ENCODE data around the gene DYNLT2. TPM values are rescaled to one million over a fixed set of nuclear protein-coding genes. Genes with fewer than 3 reads are reported as not detected.

Gene DYNLT2
- total and polyA plus RNA-seq, 2 of the 13 experiments (the other 11 are each of a cell fraction or from before 2014, with no cell fraction given), result 2.1 to 4.3 TPM

DNA sequence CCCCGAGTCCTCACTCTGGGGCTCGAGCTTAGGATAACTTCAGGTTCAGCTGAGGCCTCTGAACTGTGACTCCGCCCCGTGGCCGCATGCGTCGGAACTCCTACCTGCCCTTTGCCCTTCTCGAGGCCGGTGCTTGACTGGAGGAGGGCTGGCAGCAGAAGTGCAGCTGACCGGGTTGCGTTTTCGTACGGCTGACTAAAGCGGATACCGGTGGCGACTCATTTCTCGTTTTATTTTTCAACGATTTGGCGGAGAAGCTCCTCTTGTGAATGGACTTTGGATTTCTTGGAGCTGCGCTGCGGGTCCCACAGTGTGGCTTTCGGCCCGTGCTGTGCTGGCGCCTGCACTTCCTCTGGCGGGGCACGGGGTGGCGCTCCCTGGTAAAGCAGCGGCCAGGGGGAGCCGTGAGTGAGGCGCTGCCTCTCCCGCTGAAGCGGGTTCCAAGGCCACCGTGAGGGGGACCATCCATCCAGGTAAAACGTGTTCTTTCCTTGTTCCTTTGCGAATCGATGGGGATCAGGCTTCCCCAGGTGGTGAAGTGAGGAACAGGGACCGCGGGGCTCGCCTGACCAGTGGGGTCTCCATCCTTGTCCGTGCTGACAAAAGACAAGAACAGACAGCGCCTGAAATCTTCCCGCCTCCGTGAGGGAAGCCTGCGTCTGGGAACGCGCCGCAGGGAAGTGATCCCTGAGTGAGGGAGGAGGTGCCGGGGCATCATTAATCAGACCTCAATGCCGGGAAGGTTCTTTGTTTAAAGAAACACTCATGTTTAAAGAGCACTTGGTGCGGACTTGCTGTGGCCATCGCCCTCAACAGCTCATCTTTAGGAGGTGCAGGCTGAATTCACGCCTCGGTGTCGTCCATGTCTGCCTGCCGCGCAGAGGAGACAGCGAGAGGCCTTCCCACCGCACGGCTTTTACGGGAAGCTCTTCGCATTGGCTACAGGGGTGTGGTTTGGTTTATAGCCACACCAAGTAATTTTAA lies 38.9 kb upstream of the DYNLT2 start (continued):
- TF ChIP-seq HNF4G (IDR thresholded peaks at IDR 0.05; ENCODE audit: borderline replicate concordance, low read depth, low read length) (peak; percentile 88), HNF4G (CRISPR knock-in tag; IDR thresholded peaks at IDR 0.05; ENCODE audit: borderline replicate concordance, low read depth) (peak; percentile 87), PTBP1 (IDR thresholded peaks at IDR 0.05; ENCODE audit: low read depth, low read length, poor library complexity, severe bottlenecking) (peak; percentile 28), SP1 (IDR thresholded peaks at IDR 0.05) (no peak), SP1 (CRISPR knock-in tag; IDR thresholded peaks at IDR 0.05) (peak; percentile 38; the same call in 1 of the 2 replicates), DNMT1 (CRISPR knock-in tag; IDR thresholded peaks at IDR 0.05) (0 out of 2 replicates have a peak, but pooled peaks have one; percentile 47), GABPA (IDR thresholded peaks at IDR 0.05; ENCODE audit: low read depth, low read length) (no peak), GABPA (CRISPR knock-in tag; IDR thresholded peaks at IDR 0.05; ENCODE audit: low read depth) (0 out of 2 replicates have a peak, but pooled peaks have one; percentile 22), TSC22D2 (CRISPR knock-in tag; IDR thresholded peaks at IDR 0.05; ENCODE audit: borderline replicate concordance) (peak; percentile 28; the same call in 1 of the 2 replicates), ZNF24 (IDR thresholded peaks at IDR 0.05) (no peak), RBM22 (optimal IDR thresholded peaks at IDR 0.05; ENCODE audit: low read length) (peak; percentile 69), BORCS8-MEF2B (CRISPR knock-in tag; IDR thresholded peaks at IDR 0.05) (peak; percentile 85; the same call in 1 of the 2 replicates), ZBTB42 (CRISPR knock-in tag; IDR thresholded peaks at IDR 0.05) (no peak), SMAD1 (CRISPR knock-in tag; IDR thresholded peaks at IDR 0.05; ENCODE audit: borderline replicate concordance, low read depth) (peak; percentile 79; the same call in 1 of the 2 replicates), NPAS2 (CRISPR knock-in tag; IDR thresholded peaks at IDR 0.05; ENCODE audit: borderline replicate concordance) (no peak), KDM4B (CRISPR knock-in tag; IDR thresholded peaks at IDR 0.05) (peak; percentile 66; the same call in 1 of the 2 replicates), ZSCAN25 (CRISPR knock-in tag; IDR thresholded peaks at IDR 0.05) (peak; percentile 82; the same call in 1 of the 2 replicates), KLF15 (CRISPR knock-in tag; IDR thresholded peaks at IDR 0.05; ENCODE audit: borderline replicate concordance) (peak; percentile 30; the same call in 1 of the 2 replicates), RNF2 (conservative IDR thresholded peaks at IDR 0.05; ENCODE audit: low read depth) (peak; percentile 84; the same call in 1 of the 2 replicates), ZNF180 (CRISPR knock-in tag; IDR thresholded peaks at IDR 0.05; ENCODE audit: borderline replicate concordance, low read depth) (no peak), MXD4 (CRISPR knock-in tag; IDR thresholded peaks at IDR 0.05) (peak; percentile 47; the same call in 1 of the 2 replicates), MIER3 (CRISPR knock-in tag; IDR thresholded peaks at IDR 0.05; ENCODE audit: borderline replicate concordance) (peak; percentile 58; the same call in 1 of the 2 replicates), HOXA7 (CRISPR knock-in tag; IDR thresholded peaks at IDR 0.05) (no peak), MTF1 (CRISPR knock-in tag; IDR thresholded peaks at IDR 0.05) (no peak), HMG20B (CRISPR knock-in tag; conservative IDR thresholded peaks at IDR 0.05) (peak; percentile 40), ZNF264 (CRISPR knock-in tag; IDR thresholded peaks at IDR 0.05) (peak; percentile 29; the same call in 1 of the 2 replicates), GFI1 (CRISPR knock-in tag; IDR thresholded peaks at IDR 0.05; ENCODE audit: borderline replicate concordance) (peak; percentile 44; the same call in 1 of the 2 replicates)
- TF ChIP-seq, protein P1, sequence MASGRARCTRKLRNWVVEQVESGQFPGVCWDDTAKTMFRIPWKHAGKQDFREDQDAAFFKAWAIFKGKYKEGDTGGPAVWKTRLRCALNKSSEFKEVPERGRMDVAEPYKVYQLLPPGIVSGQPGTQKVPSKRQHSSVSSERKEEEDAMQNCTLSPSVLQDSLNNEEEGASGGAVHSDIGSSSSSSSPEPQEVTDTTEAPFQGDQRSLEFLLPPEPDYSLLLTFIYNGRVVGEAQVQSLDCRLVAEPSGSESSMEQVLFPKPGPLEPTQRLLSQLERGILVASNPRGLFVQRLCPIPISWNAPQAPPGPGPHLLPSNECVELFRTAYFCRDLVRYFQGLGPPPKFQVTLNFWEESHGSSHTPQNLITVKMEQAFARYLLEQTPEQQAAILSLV (CRISPR knock-in tag; IDR thresholded peaks at IDR 0.05; ENCODE audit: borderline replicate concordance), result no peak; the same call in 1 of the 2 replicates
- TF ChIP-seq, protein P2, sequence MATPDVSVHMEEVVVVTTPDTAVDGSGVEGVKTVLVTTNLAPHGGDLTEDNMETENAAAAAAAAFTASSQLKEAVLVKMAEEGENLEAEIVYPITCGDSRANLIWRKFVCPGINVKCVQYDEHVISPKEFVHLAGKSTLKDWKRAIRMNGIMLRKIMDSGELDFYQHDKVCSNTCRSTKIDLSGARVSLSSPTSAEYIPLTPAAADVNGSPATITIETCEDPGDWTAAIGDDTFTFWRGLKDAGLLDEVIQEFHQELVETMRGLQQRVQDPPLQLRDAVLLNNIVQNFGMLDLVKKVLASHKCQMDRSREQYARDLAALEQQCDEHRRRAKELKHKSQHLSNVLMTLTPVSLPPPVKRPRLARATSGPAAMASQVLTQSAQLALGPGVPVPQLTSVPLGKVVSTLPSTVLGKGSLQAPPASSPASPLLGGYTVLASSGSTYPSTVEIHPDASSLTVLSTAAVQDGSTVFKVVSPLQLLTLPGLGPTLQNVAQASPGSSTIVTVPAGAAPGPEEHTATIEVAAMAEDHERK (CRISPR knock-in tag; IDR thresholded peaks at IDR 0.05; ENCODE audit: low read depth), result peak; percentile 17; the same call in 1 of the 2 replicates

Data from HepG2 (cell line).